Glutamatergic neuron (in vitro differentiated cells): Measurements from ENCODE around the gene UROD. TPM values are rescaled to one million over a fixed set of nuclear protein-coding genes. Genes with fewer than 3 reads are reported as not detected.

ENCODE experiments used
- DNase-seq: peaks from one replicate; pipeline ENCODE4 v3.0.0; 2022
- H3K27ac Mint-ChIP-seq: one replicate; pipeline ENCODE4 v1.8.0; 2020; ENCODE audit warnings: mild to moderate bottlenecking, mixed read lengths, inconsistent platforms; ENCODE audit not compliant: unreplicated experiment
- H3K27me3 Mint-ChIP-seq: one replicate; pipeline ENCODE4 v1.8.0; 2020; ENCODE audit warnings: mild to moderate bottlenecking, moderate library complexity, mixed read lengths, inconsistent platforms; ENCODE audit not compliant: unreplicated experiment
- H3K36me3 Mint-ChIP-seq: one replicate; pipeline ENCODE4 v1.8.0; 2020; ENCODE audit warnings: mild to moderate bottlenecking, mixed read lengths, inconsistent platforms; ENCODE audit not compliant: unreplicated experiment
- H3K4me1 Mint-ChIP-seq: one replicate; pipeline ENCODE4 v1.8.0; 2020; ENCODE audit warnings: mild to moderate bottlenecking, low read depth, mixed read lengths, inconsistent platforms; ENCODE audit not compliant: unreplicated experiment
- H3K4me3 Mint-ChIP-seq: one replicate; pipeline ENCODE4 v1.8.0; 2020; ENCODE audit warnings: mild to moderate bottlenecking, mixed read lengths, inconsistent platforms; ENCODE audit not compliant: unreplicated experiment
- H3K9me3 Mint-ChIP-seq: one replicate; pipeline ENCODE4 v1.8.0; 2020; ENCODE audit warnings: mild to moderate bottlenecking, moderate library complexity, mixed read lengths, inconsistent platforms; ENCODE audit not compliant: unreplicated experiment
- total RNA-seq: library from RNA; stranded (reverse); fragmentation: NEBNext Ultra II Directional; extraction: Animal tissue kit (Norgen Biotek cat#: 25700); gene quantifications from one replicate; pipeline ENCODE4 v1.2.1, GENCODE V29; 2021; ENCODE audit not compliant: unreplicated experiment
- TF ChIP-seq, protein P1 (sequence below): fragments of 200-600 bp; sonication (generic); IDR thresholded peaks from one replicate; pipeline ENCODE4 v1.5.0; 2021; ENCODE audit not compliant: partially characterized antibody, unreplicated experiment

The UROD gene
- total RNA-seq, 1 donor from 2014 or later, result 90.4 TPM

DNA sequence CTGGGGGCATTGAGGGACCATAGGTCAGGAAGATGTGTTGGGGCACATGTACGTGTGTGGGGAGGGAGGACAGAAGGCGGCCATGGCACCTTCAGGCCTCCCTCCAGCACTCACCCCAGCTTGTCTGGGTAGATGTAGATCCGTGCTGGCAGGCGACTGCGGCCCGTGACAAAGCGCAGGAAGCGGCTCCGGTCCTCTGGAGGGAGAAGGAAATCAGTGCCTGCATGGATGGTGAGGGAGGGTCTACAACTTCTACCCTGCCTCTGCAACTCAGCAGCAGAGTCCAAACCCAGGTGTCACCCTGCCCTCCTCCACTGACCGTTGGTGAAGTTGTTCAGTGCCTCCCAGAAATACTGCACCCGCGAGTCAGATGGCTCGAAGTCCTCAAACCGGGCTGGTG lies 8.3 kb upstream of the UROD start:
- H3K27ac Mint-ChIP-seq, result no peak overlapping the region
- H3K36me3 Mint-ChIP-seq, result no peaks in the 10 kb centered on the region
- no peak overlapping the region for H3K4me3 Mint-ChIP-seq
- H3K9me3 Mint-ChIP-seq, result peaks cover under 1% of the 10 kb centered on the region
- peaks cover 5% of the 10 kb centered on the region for H3K4me1 Mint-ChIP-seq
- H3K27me3 Mint-ChIP-seq, result peaks cover 18% of the 10 kb centered on the region
- DNase-seq, result no peak
- TF ChIP-seq, protein P1, sequence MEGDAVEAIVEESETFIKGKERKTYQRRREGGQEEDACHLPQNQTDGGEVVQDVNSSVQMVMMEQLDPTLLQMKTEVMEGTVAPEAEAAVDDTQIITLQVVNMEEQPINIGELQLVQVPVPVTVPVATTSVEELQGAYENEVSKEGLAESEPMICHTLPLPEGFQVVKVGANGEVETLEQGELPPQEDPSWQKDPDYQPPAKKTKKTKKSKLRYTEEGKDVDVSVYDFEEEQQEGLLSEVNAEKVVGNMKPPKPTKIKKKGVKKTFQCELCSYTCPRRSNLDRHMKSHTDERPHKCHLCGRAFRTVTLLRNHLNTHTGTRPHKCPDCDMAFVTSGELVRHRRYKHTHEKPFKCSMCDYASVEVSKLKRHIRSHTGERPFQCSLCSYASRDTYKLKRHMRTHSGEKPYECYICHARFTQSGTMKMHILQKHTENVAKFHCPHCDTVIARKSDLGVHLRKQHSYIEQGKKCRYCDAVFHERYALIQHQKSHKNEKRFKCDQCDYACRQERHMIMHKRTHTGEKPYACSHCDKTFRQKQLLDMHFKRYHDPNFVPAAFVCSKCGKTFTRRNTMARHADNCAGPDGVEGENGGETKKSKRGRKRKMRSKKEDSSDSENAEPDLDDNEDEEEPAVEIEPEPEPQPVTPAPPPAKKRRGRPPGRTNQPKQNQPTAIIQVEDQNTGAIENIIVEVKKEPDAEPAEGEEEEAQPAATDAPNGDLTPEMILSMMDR, result no peak

DNA sequence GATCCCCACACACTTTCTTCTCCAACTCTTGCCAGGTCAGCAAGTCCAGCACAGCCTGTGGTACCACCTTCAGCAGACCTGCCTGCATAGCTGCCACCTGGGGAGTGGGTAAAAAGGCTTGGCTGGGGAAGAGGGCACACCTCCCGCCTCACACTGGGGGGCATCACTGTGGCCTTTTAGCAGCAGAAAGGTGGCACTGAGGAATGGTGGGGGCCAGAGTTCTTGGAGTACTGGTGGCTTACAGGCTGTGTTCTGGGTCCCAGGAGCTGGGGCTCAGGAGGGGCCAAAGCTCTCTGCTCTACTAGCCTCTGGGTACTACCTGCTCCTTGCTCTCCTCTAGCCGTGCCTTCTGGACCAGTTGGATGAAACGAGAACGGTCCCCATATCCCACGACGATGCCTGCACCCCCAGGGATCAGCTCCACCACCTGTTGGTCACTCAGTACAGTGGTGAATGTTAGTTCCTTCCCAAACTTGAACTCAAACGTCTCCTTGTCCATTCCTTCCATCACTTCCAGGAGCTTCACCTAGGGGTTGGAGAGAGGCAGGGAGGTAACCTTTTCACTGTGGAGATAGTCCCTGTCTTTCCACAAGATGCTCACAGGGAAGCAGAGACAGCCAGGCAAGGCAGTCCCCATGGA lies 7.7 kb upstream of the UROD start:
- no peaks in the 10 kb centered on the region for H3K36me3 Mint-ChIP-seq
- H3K4me1 Mint-ChIP-seq, result peaks cover 12% of the 10 kb centered on the region
- no peak overlapping the region for H3K4me3 Mint-ChIP-seq
- peaks cover 18% of the 10 kb centered on the region for H3K27me3 Mint-ChIP-seq
- H3K27ac Mint-ChIP-seq, result no peak overlapping the region
- TF ChIP-seq, protein P1, result no peak
- peaks cover 4% of the 10 kb centered on the region for H3K9me3 Mint-ChIP-seq
- no peak for DNase-seq

DNA sequence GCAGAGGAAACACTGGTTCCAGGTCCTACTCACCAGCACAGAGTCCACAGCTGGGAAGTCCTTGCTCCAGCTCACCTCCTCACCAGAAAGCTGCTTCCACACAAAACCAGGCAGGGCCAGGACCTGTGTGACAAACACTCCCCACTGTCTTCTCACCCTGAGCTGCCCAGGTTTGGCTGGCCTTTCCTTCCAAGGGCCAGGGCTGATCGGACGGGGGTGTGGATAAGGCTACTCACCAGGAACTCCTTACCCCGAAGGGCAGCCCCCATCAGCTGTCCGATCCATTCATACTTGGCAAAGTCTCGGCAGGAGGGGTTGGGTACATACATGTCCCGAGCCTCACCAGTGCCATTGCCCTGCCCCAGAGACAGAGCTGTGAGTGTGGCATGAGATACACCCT lies 6.3 kb upstream of the UROD start:
- no peak overlapping the region for H3K27ac Mint-ChIP-seq
- H3K4me3 Mint-ChIP-seq, result no peak overlapping the region
- H3K27me3 Mint-ChIP-seq, result peaks cover 19% of the 10 kb centered on the region
- H3K9me3 Mint-ChIP-seq, result peaks cover 9% of the 10 kb centered on the region
- H3K4me1 Mint-ChIP-seq, result peaks cover 17% of the 10 kb centered on the region
- no peak for DNase-seq
- TF ChIP-seq, protein P1, result no peak
- no peaks in the 10 kb centered on the region for H3K36me3 Mint-ChIP-seq

DNA sequence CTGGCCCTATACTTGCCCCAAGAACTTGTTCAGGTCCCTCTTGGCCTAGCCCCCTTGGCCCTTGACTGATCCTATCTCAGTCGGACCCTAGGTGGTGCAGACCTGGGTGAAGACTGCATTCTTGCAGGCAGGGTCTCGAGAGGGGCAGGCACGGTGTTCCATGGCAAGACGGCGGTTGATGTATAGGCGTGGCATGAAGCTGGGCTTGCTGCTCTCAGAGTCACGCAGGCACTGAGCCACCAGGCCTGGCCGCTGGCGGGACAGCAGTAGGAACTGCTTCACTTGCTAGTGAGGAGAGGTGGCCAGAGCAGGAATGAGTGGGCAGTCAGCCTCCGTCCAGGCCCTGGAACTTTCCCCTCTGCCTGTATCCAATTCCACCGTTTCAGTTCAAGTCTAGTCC lies 4.7 kb upstream of the UROD start:
- Mint-ChIP-seq H3K36me3 (no peaks in the 10 kb centered on the region), H3K4me1 (peaks cover 21% of the 10 kb centered on the region), H3K4me3 (no peak overlapping the region), H3K9me3 (peaks cover 13% of the 10 kb centered on the region), H3K27me3 (peaks cover 22% of the 10 kb centered on the region), H3K27ac (no peak overlapping the region)
- TF ChIP-seq, protein P1, result no peak
- DNase-seq, result no peak

DNA sequence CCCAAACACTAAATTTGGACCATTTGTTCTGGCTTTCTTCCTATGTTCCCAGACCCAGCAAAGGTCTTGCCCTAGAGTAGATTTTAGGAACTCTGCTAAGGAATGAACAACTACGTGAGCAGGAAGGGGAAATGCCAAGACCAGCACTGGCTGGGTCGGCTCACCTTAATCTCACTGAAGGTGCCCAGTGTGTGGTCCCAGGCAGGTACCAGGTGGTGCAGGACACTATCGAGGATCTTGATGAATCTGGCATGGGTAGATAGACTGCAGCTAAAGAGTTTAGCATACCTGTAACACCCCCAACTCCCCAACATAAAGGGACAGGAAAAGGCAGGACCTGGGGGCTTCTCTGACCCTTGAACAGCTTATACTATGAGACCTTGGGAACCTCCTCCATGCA lies 4.0 kb upstream of the UROD start:
- H3K36me3 Mint-ChIP-seq, result no peaks in the 10 kb centered on the region
- peaks cover 21% of the 10 kb centered on the region for H3K4me1 Mint-ChIP-seq
- no peak for DNase-seq
- no peak overlapping the region for H3K4me3 Mint-ChIP-seq
- peaks cover 16% of the 10 kb centered on the region for H3K27me3 Mint-ChIP-seq
- H3K27ac Mint-ChIP-seq, result no peak overlapping the region
- peaks cover 13% of the 10 kb centered on the region for H3K9me3 Mint-ChIP-seq
- TF ChIP-seq, protein P1, result no peak
